H9 (cell line): ENCODE measurements around the gene PRR35. TPM values are rescaled to one million over a fixed set of nuclear protein-coding genes. Genes with fewer than 3 reads are reported as not detected.

Experiments used
- DNase-seq: peaks from one replicate; pipeline ENCODE4 v3.0.0-alpha.2; 2017
- H2AFZ ChIP-seq: one replicate; pipeline ENCODE4 v1.6.1; 2013; ENCODE audit warnings: mild to moderate bottlenecking, low read length, control low read depth, moderate library complexity
- H2AK5ac ChIP-seq: 2 replicates; pipeline ENCODE4 v1.6.1; 2013; ENCODE audit warnings: low read length, control low read depth, mixed read lengths; ENCODE audit not compliant: insufficient read length
- H2BK120ac ChIP-seq: one replicate; pipeline ENCODE4 v1.6.1; 2013; ENCODE audit warnings: low read depth, mild to moderate bottlenecking, low read length, control low read depth, inconsistent platforms; ENCODE audit not compliant: poor library complexity, severe bottlenecking
- H2BK12ac ChIP-seq: 2 replicates; pipeline ENCODE4 v1.6.1; 2013; ENCODE audit warnings: low read length, control low read depth, mixed read lengths, low read depth; ENCODE audit not compliant: insufficient read length
- H2BK15ac ChIP-seq: 2 replicates; pipeline ENCODE4 v1.6.1; 2013; ENCODE audit warnings: low read depth, low read length, control low read depth
- H2BK20ac ChIP-seq: one replicate; pipeline ENCODE4 v1.6.1; 2013; ENCODE audit warnings: low read depth, mild to moderate bottlenecking, low read length, control low read depth, inconsistent platforms; ENCODE audit not compliant: poor library complexity, severe bottlenecking
- H2BK5ac ChIP-seq: 2 replicates; pipeline ENCODE4 v1.6.1; 2013; ENCODE audit warnings: low read length, control low read depth, mixed read lengths; ENCODE audit not compliant: insufficient read length
- H3K14ac ChIP-seq: 2 replicates; pipeline ENCODE4 v1.6.1; 2013; ENCODE audit warnings: low read length, control low read depth; ENCODE audit not compliant: insufficient read depth
- H3K18ac ChIP-seq: 2 replicates; pipeline ENCODE4 v1.6.1; 2013; ENCODE audit warnings: low read depth, mild to moderate bottlenecking, mixed read lengths, low read length, control low read depth; ENCODE audit not compliant: insufficient read length
- H3K23ac ChIP-seq: 2 replicates; pipeline ENCODE4 v1.6.1; 2013; ENCODE audit warnings: low read length, control low read depth, mixed read lengths, low read depth; ENCODE audit not compliant: insufficient read length
- H3K23me2 ChIP-seq: 2 replicates; pipeline ENCODE4 v1.6.1; 2013; ENCODE audit warnings: low read depth, mild to moderate bottlenecking, mixed read lengths, low read length, control low read depth; ENCODE audit not compliant: insufficient read length, poor library complexity, severe bottlenecking
- H3K27ac ChIP-seq: 2 replicates; pipeline ENCODE4 v1.5.1; 2013; ENCODE audit warnings: low read length, control low read depth, mixed read lengths, low read depth; ENCODE audit not compliant: insufficient read length
- H3K27me3 ChIP-seq: 2 replicates; pipeline ENCODE4 v1.6.1; 2013; ENCODE audit warnings: low read length, control low read depth, inconsistent platforms; ENCODE audit not compliant: insufficient read depth
- H3K4ac ChIP-seq: 2 replicates; pipeline ENCODE4 v1.6.1; 2013; ENCODE audit warnings: low read depth, mild to moderate bottlenecking, control low read depth, inconsistent platforms, low read length, moderate library complexity
- H3K4me1 ChIP-seq: 2 replicates; pipeline ENCODE4 v1.6.1; 2013; ENCODE audit warnings: low read length, control low read depth, inconsistent platforms; ENCODE audit not compliant: insufficient read depth
- H3K4me2 ChIP-seq: 2 replicates; pipeline ENCODE4 v1.6.1; 2013; ENCODE audit warnings: low read length, control low read depth, mixed read lengths; ENCODE audit not compliant: insufficient read length, insufficient read depth
- H3K56ac ChIP-seq: 2 replicates; pipeline ENCODE4 v1.6.1; 2013; ENCODE audit warnings: low read depth, mild to moderate bottlenecking, mixed read lengths, low read length, control low read depth; ENCODE audit not compliant: insufficient read length
- H3K79me1 ChIP-seq: 2 replicates; pipeline ENCODE4 v1.6.1; 2013; ENCODE audit warnings: low read depth, mild to moderate bottlenecking, moderate library complexity, low read length, control low read depth, inconsistent platforms; ENCODE audit not compliant: insufficient read depth, poor library complexity, severe bottlenecking
- H3K79me2 ChIP-seq: 2 replicates; pipeline ENCODE4 v1.6.1; 2013; ENCODE audit warnings: low read length, control low read depth, inconsistent platforms; ENCODE audit not compliant: insufficient read depth
- H3K9ac ChIP-seq: 2 replicates; pipeline ENCODE4 v1.6.1; 2013; ENCODE audit warnings: low read length, control low read depth, mixed read lengths; ENCODE audit not compliant: insufficient read length; ENCODE audit errors: extremely low read depth
- H3K9me3 ChIP-seq: one replicate; pipeline ENCODE4 v1.6.1; 2013; ENCODE audit warnings: low read depth, low read length, inconsistent platforms; ENCODE audit not compliant: control insufficient read depth
- H3T11ph ChIP-seq: one replicate; pipeline ENCODE4 v1.6.1; 2013; ENCODE audit warnings: mild to moderate bottlenecking, low read length, control low read depth, inconsistent platforms
- H4K20me1 ChIP-seq: one replicate; pipeline ENCODE4 v1.6.1; 2013; ENCODE audit not compliant: control insufficient read depth, insufficient read length, insufficient read depth
- H4K5ac ChIP-seq: 2 replicates; pipeline ENCODE4 v1.6.1; 2013; ENCODE audit warnings: low read depth, mild to moderate bottlenecking, mixed read lengths, low read length, control low read depth; ENCODE audit not compliant: insufficient read length
- H4K8ac ChIP-seq: replicated peaks from 2 replicates; pipeline ENCODE4 v1.6.1; 2013; ENCODE audit warnings: low read length, control low read depth, mixed read lengths, low read depth; ENCODE audit not compliant: insufficient read length
- H4K91ac ChIP-seq: 2 replicates; pipeline ENCODE4 v1.6.1; 2013; ENCODE audit warnings: low read depth, mild to moderate bottlenecking, moderate library complexity, mixed read lengths, low read length, control low read depth; ENCODE audit not compliant: insufficient read length
- H3K27ac Mint-ChIP-seq, 3 experiments: 2 replicates in 2 of 3; 3 replicates in 1 of 3; pipeline ENCODE4 v1.8.0; 2020 to 2021; ENCODE audit warnings: mixed read lengths in 3 of 3, mild to moderate bottlenecking in 1 of 3, moderate library complexity in 1 of 3
- H3K27me3 Mint-ChIP-seq: 2 replicates; pipeline ENCODE4 v1.8.0; 2021; ENCODE audit warnings: low read depth, mild to moderate bottlenecking, moderate library complexity, mixed read lengths
- H3K36me3 Mint-ChIP-seq, 3 experiments: 2 replicates in 2 of 3; 3 replicates in 1 of 3; pipeline ENCODE4 v1.8.0; 2020 to 2021; ENCODE audit warnings: low read depth in 3 of 3, mixed read lengths in 3 of 3; ENCODE audit not compliant: insufficient read depth in 1 of 3
- H3K4me1 Mint-ChIP-seq, 2 experiments: 2 replicates each; pipeline ENCODE4 v1.8.0; 2020; ENCODE audit warnings: mixed read lengths in 2 of 2
- H3K4me3 Mint-ChIP-seq, 2 experiments: 2 replicates in 1 of 2; 3 replicates in 1 of 2; pipeline ENCODE4 v1.8.0; 2020 to 2021; ENCODE audit warnings: mild to moderate bottlenecking in 2 of 2, mixed read lengths in 2 of 2, moderate library complexity in 1 of 2
- H3K9me3 Mint-ChIP-seq, 2 experiments: 2 replicates in 1 of 2; 3 replicates in 1 of 2; pipeline ENCODE4 v1.8.0; 2020; ENCODE audit warnings: mild to moderate bottlenecking in 2 of 2, mixed read lengths in 2 of 2, moderate library complexity in 1 of 2
- CTCF ChIP-seq: fragments of 200-600 bp; sonication (generic); conservative IDR thresholded peaks from 3 replicates; pipeline ENCODE4 v1.8.0; 2021; ENCODE audit warnings: antibody characterized with exemption, mild to moderate bottlenecking
- WGBS: extraction: QIAGEN DNeasy Blood & Tissue Kit; methylation state at CpG from one replicate; pipeline ENCODE4 v1.1.7; 2013; ENCODE audit warnings: missing lambda C conversion rate, low lambda C conversion rate, mixed read lengths; ENCODE audit not compliant: insufficient read length; ENCODE audit errors: extremely low coverage; 5-methylcytosine and 5-hydroxymethylcytosine counted together
- total RNA-seq: library from RNA; stranded (reverse); gene quantifications from 2 replicates; pipeline ENCODE4 v1.2.1, GENCODE V29; 2021

PRR35 gene
- total RNA-seq, 1 experiment from 2014 or later, result 0.33 TPM

GRCh38 chr16:551210-551609, 9.0 kb upstream of the PRR35 start:
- no peak overlapping the region for H2BK20ac ChIP-seq
- H3K9me3 ChIP-seq, result no peaks in the 10 kb centered on the region
- Mint-ChIP-seq H3K27ac (no peak overlapping the region), H3K36me3 (peaks cover 0 to 8% (median 2%) of the 10 kb centered on the region in 3 experiments; a peak in 2 of 7 replicates), H3K9me3 (no peaks in the 10 kb centered on the region), H3K4me1 (no peaks in the 10 kb centered on the region), H3K27me3 (no peaks in the 10 kb centered on the region), H3K4me3 (no peak overlapping the region)
- H2BK120ac ChIP-seq, result no peak overlapping the region
- no peaks in the 10 kb centered on the region for H3K27me3 ChIP-seq
- no peak overlapping the region for H3T11ph ChIP-seq
- H3K23ac ChIP-seq, result no peak overlapping the region
- H3K14ac ChIP-seq, result no peak overlapping the region
- no peak overlapping the region for H2AK5ac ChIP-seq
- no peak overlapping the region for H4K5ac ChIP-seq
- no peaks in the 10 kb centered on the region for H4K20me1 ChIP-seq
- H3K23me2 ChIP-seq, result no peaks in the 10 kb centered on the region
- no peak overlapping the region for H2BK15ac ChIP-seq
- no peak overlapping the region for H4K8ac ChIP-seq
- DNase-seq, result no peak
- H3K4me2 ChIP-seq, result no peak overlapping the region
- no peak overlapping the region for H3K4ac ChIP-seq
- no CpG with 5 or more reads among the region's 28 CpGs for WGBS
- no peak overlapping the region for H2AFZ ChIP-seq
- no peaks in the 10 kb centered on the region for H3K79me1 ChIP-seq
- no peaks in the 10 kb centered on the region for H3K4me1 ChIP-seq
- no peak overlapping the region for H2BK5ac ChIP-seq
- no peaks in the 10 kb centered on the region for H3K79me2 ChIP-seq
- H2BK12ac ChIP-seq, result no peak overlapping the region
- no peak for TF ChIP-seq CTCF
- no peak overlapping the region for H3K56ac ChIP-seq
- H4K91ac ChIP-seq, result no peak overlapping the region
- H3K27ac ChIP-seq, result no peak overlapping the region
- no peak overlapping the region for H3K9ac ChIP-seq
- H3K18ac ChIP-seq, result no peak overlapping the region
